NCI-H128 (cell line): ENCODE results near the gene MRTFB.

Experiments used
- DNase-seq: peaks from one replicate; lab custom pipeline; 2025; ENCODE audit not compliant: unreplicated experiment; lab: John Stamatoyannopoulos, UW

Gene MRTFB

GRCh38 chr16:14306485-14307058 lies 235.5 kb downstream of the MRTFB start:
- DNase-seq: no peak

GRCh38 chr16:14307059-14307526 lies 236.0 kb downstream of the MRTFB start:
- DNase-seq: no peak

- no peak for DNase-seq
Observed at GRCh38 chr16:14307527-14308367, 236.6 kb downstream of the MRTFB start.

- DNase-seq: no peak
Observed at GRCh38 chr16:14308368-14308723, 237.2 kb downstream of the MRTFB start.

GRCh38 chr16:14309001-14309886 lies 238.1 kb downstream of the MRTFB start:
- no peak for DNase-seq

- DNase-seq: no peak
Observed at GRCh38 chr16:14309906-14310305, 238.8 kb downstream of the MRTFB start.

- no peak for DNase-seq
Observed at GRCh38 chr16:14310519-14310991, 239.4 kb downstream of the MRTFB start.

GRCh38 chr16:14314116-14314515 lies 243.0 kb downstream of the MRTFB start:
- DNase-seq: no peak

GRCh38 chr16:14315683-14316320 lies 244.7 kb downstream of the MRTFB start:
- no peak for DNase-seq
